GM18858 (cell line): ENCODE results near the gene ARHGEF33.

Source experiments
- ATAC-seq: cut with Tn5 transposase; IDR thresholded peaks from one replicate; pipeline ENCODE4 v1.9.1; 2021; ENCODE audit not compliant: unreplicated experiment

ARHGEF33 gene

DNA sequence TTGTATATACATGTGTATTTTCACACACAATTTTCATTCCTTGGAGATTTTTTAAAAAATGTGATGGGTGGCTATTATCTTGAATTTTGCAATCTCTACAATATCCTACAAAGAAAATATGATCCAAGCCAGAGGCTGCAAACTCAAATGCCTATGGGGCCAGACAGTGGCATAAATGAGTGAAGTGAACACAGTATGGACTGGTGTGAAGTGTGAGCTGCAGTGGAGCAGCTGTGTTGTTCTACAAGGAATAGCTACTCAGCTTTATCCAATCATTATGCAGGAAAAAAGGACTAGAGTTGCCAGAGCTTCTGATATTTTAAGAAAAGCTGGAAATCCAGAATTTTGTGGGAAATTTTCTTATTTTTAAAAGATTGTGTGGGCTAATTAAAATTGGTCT, 62.1 kb downstream of the ARHGEF33 start:
- no peak for ATAC-seq

DNA sequence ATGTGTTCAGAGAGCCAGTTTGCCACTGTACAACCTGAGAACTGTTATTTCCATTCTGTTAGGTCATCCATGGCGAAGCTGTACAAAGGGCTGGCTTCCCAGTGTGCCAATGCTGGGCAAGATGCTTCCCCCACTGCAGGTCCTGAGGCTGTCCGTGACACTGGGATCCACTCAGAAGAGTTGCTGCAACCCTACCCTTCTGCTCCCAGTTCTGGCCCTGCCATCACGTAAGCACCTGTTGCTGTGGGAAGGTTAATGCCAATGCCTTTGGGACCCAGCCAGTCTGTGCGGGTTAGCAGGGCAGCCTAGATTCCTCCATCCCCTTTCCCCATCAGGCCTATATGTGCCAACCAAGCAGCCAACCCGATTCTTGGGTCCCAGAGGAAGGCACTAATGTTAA, 68.3 kb downstream of the ARHGEF33 start:
- no peak for ATAC-seq

DNA sequence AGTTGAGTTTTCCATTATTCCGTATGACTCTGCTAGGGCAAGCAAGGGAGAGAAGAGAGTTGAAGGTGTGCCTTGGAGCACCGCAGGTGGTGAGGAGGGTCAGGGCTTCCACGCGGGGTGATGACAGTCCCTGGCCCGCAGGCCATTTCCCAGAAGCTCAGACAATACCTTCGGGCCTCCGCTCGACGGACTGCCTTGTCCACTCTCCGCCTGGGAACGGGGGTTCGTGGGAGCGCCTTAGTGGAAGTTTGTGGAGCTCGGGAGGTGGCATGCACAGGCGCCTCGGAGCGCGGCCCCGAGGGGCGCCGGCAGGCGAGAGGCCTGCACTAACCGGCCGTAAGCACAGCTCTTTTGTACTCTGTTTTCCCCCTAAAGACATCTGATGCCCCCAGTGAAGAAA, 69.8 kb downstream of the ARHGEF33 start:
- no peak for ATAC-seq

DNA sequence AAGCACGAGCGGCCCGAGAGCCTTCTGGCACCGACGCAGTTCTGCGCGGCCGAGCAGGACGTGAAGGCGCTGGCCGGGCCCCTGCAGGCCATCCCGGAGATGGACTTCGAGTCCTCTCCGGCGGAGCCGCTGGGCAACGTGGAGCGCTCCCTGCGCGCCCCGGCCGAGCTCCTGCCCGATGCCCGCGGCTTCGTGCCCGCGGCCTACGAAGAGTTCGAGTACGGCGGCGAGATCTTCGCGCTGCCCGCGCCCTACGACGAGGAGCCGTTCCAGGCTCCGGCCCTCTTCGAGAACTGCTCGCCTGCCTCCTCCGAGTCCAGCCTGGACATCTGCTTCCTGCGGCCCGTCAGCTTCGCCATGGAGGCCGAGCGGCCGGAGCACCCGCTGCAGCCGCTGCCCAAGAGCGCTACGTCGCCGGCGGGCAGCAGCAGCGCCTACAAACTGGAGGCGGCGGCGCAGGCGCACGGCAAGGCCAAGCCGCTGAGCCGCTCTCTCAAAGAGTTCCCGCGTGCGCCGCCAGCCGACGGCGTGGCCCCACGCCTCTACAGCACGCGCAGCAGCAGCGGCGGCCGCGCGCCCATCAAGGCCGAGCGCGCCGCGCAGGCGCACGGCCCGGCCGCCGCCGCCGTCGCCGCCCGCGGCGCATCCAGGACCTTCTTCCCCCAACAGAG, 70.4 kb downstream of the ARHGEF33 start:
- ATAC-seq, result peak; percentile 72

DNA sequence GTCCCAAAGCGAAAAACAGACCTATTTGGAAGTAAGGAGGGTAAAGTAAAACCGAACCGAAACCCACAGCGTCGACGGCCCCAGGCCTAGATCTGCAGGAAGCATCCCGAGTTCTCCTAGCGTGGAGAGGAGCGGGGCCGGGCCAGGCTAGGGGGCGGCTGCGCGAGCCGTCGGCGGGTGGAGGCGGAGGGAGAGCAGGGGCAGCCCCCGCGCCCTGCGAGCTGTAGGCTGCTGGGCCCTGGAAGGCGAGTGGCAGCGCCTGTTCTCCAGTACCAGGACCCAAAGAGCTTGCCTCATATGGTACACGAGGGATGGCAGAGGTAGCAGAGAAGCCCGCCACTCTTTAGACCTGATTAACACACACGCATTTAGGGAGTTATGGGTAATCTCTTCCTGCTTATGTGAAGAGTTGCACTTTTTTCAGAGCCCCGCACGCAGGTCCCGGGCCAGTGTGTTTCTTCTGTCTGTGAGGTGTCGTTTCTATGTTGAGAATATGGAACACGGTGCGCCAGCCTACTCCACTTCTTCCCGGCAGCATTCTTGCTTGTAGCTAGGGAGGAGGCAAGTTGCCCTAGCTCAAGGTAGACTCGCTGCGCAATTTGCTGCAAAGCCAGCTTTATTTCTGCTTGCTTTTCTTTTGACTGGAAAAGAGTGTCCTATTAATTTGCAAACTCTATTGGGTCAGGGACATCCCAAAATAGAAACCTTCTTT, 71.1 kb downstream of the ARHGEF33 start:
- peak; percentile 11 for ATAC-seq

DNA sequence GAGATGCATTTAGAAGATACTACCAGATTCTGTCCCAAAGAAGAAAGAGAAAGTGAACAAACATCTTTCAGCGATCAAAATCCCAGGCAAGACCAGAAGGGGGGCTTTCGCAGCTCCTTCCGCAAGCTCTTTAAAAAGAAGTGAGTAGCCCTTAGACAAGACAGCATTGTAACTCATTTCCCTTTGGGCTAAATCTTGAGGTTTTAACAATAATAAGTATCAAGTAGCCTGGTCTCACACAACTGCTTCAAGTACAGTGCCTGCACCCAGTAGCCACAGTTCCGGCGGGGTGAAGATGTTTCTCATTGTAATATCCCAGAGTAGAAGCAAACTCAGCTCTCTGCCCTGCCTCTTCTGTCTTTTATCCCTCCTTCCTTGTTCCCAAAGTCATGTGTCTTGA, 76.3 kb downstream of the ARHGEF33 start:
- ATAC-seq, result no peak

DNA sequence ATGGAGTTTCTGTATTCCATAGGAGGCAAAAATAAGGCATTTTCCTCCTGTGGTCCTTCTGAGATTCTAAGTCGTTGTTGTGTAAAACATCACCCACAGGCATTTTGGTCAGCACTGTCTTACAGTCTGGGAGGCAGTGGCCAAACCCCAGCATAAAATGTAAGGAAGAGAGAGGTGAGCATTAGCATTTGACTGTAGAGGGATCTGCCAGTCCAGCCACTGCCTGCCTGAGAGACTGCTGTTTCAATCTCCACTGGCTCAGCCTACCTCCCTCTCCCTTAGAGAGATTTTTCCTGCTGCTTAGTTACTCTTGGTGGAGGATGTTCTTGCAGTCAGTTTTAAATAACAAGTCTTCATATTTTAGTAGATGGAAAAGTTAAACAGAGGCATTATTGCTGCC, 77.0 kb downstream of the ARHGEF33 start:
- ATAC-seq, result no peak

DNA sequence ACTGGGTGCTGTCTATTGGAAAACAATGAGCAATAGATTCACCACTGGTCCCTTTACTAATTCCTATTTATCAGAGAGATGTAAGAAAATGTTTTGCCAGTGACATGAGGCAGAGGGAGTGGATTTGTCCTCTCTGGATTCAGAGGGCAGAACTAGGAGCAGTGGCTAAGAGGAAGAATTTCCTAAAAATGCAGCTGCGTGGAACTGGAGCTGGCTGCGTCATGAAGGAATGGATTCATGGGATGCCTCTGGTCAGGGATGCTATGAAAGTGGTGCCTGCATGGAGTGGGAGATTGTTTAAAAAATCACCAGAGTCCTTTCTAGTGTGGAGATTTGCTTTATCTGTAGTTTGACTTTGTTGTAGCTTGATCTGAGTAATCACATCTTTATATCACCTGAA, 78.3 kb downstream of the ARHGEF33 start:
- no peak for ATAC-seq

DNA sequence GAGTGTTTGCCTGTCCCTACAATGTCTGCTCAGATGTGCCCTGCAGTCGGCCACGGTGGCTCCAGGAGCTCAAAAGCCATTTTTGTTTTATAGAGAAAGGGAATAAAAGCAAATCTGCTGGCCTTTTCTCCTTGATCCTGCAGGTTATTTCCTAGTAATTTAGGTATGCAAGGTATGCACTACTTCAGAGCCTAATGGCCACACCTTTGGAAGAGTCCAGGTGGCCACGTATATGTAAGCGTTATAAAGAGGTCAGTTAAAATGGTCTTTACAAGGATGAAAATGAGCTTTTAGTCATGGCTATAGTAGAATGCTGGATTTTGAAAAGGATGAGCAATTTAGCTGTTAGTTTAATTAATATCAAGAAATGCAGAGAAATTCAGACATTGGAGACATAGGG, 81.7 kb downstream of the ARHGEF33 start:
- ATAC-seq, result no peak

DNA sequence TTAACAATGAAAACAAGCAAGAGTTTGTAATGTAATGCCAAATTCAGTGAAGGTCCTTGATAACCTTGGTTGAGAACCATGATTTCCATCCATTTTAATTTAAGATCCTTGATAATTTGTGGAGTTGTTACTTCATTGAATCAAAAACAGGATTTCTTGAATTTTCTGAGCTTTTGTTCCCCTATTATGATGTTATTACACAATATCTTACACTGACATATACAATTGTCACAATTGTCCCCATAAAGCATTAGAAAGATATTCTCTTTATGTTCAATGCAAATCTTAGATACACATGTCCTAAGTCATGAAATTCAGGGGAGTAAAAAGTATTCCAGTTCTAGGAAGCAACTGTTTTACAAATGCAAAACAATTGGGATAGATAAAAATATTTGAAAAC, 83.6 kb downstream of the ARHGEF33 start:
- no peak for ATAC-seq

DNA sequence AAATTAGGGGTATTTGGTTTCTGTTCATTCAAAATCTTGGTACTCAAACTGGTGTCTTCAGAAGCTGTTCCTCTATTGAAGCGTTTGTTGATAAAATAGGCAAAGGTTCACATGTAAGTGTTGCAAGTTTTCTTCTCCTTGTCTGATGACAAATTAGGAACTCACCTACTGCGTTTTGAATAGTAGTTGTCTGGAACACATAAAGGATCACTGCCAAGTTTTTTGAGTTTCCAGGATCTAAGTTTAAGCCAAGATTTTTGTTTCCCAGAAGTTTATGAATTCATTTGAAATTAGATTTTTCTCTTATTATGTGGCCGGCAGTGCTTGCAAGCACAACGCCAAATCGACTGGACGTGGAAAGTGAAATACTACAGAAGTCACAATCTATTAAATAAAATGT, 85.4 kb downstream of the ARHGEF33 start:
- no peak for ATAC-seq

DNA sequence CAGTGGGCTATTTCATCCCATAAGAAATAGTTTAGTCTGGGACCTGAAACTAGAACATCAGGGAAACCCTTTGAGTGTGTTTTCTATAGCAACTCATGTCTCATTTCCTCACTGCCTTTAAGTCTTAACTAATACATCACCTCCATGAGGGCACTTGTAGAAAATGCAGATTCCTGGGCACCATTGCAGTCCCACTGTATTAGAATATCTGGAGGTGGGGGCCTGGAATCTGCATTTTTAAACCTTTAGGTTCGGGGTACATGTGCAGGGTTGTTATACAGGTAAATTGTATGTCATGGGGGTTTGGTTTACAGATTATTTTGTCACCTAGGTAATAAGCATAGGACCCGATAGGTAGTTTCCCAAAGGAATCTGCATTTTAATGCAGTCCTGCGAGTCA, 87.4 kb downstream of the ARHGEF33 start:
- no peak for ATAC-seq

DNA sequence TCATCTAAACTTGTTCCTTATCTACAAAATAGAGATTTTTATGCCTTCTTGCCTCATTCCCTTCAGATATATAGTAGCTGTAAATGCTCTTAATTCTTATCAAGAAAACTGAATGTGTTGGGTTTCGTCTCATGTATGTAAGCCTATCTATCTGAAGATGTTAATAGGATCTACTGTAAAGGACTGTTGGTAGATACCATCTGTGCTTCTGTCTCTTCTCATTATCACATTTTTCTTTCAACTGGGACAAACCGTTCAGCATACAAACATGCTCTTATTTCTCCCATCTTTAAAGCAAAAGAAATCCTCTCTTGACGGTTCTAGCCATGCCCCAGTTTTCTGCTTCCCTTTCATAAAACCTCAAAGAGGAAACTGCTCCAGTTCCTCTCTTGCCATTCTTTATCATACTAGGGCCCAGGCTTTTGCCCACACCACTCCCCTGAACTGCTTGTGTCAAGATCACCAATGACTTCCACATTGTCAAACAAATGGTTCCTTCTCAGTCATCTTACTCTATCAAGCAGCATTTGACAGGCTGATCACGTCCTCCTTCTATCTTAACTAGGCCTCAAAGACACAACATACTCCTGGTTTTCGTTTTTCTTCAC, 88.7 kb downstream of the ARHGEF33 start:
- no peak for ATAC-seq

DNA sequence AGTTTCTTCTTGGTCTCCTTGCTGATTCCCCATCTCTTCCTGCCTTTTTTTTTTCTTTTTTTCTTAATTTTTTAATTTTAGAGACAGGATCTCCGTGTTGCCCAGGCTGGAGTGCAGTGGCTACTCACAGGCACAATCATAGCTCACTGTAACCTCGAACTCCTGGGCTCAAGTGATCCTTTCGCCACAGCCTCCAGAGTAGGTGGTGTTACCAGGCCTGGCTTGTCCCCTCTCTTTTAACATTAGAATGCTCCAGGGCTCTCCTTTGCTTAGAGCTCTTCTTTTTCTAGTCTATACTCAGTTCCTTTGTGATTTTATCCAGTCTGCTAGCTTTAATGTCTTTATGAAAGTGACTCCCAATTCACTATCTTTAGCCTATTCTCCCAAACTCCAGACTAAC, 89.2 kb downstream of the ARHGEF33 start:
- no peak for ATAC-seq

DNA sequence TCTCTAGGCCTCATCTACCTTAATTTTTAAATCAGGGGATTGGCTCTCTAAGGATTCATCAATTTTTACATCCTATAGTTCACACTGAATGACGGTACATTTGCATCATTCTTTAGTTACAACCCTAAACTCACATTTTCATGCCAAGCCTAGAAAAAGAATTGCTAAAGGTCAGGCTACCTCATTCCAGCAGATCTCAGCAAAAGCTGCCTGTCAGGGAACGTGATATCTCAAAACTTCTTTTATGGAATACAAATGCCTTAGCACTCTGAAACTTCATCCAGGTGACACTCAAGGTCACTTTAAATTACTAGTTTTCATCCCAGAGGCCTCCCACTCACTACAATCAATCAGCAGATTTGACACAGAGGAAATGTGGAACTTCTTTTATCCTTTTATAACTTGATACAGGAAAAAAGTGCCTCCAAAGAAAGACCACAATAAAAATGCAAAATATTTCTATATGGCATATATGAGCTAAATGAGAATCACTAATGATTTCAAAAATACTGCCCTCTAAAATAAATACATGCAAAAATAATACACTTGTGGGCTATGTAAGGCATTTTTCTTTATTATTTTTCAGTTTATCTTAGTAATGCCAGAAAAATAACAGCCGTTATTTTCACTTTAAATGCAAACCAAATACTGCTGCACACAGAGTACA, 91.5 kb downstream of the ARHGEF33 start:
- ATAC-seq, result no peak

DNA sequence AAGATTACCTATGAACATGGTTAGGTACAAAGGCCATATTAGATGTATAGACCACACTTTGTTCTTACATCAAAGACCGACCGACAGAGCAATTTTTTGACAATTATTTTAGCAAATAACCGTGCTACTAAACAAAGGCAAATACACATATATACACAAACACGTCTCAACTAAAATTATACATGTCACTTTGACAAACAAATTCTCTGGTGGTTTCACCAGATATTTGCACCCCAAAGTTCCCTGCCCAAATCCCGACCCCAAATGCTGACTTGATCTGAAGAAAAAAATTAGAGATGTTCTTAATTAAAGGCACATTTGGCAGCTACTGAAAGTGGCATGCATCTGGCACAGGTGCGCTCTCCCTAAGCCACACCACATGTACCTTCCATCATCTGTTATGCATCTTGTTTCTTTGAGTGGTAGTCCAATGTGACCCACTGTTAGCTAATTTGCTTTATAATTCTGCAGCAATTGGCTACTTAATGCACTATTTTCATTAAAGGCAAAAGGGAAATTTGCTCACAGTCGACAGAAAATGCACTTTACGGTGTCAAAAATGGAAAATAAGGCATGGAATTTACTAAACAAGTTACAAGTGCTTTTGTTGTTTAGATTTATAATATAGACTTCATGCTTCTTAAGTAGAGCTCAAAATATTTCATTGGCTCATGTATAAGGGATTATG, 92.1 kb downstream of the ARHGEF33 start:
- ATAC-seq, result no peak

DNA sequence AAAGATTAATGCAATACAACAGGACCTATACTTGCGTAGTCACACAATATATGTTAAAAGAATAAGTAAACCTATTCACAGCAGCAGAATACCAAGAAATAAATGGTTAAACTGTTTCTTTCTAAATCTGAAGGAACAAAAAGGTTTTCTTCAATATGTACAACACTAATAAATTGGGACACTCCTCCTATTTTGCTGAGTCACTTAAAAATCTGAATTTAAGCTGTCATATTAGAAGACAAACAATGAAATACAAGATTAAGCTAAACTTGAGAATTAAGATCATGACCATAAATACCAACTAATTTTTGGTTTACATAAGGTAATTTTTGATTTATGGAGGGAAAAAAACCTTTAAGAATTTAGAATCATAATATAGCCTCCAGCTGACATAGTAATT, 92.8 kb downstream of the ARHGEF33 start:
- no peak for ATAC-seq

DNA sequence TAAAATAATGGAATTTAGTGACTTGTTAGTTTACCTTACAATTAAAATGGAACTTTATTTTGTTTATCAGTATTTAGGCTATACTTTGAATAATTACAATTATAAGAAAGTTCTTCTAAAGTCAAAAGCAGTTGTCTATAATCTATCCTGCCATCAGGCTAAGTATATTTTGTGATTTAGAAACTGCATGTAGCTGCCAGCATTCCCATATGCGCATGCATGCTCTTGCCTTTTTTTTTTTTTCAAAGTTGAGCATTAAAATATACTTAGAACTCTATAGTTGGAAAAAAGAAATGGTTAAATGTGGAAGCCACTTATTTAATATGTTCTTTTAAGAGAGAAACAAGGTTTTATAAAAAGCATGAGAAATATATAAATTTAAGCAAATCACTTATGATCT, 99.0 kb downstream of the ARHGEF33 start:
- no peak for ATAC-seq

DNA sequence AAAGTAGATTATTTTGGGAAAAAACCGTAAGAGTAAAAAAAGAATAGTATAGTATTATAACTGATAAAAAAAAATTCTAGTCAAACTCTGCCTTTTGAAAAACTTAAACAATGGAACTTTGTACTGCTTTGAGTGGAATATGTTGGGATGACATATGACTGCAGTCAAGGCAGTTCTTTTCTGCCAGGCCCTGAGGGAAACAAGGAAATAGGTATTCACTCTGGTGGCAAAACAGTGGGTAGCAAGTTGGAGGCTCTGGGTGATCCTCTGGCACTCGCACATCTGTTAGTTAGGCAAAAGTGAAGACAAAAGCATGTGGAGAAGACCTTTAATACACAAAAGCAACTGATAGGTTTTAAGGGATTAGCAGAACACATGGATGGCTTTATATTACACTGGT, 102.2 kb downstream of the ARHGEF33 start:
- no peak for ATAC-seq

DNA sequence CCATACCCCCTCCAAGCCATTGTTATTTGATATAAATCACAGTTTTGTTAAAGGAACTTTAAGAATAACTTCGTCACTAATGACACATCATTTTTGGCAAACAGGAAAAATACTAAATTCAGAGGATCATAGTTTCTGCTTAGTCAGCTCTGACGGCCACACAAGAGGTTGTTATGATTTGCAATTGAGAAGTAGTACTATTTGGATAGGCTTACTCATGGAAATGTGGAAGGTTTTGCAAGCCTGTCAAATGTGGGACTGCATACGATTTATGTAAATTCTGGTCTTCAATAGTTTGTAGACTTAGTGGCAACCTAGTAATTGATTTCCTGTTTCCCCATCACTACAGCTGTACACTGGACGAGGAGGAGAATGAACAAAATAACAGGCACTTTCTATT, 108.1 kb downstream of the ARHGEF33 start:
- no peak for ATAC-seq

DNA sequence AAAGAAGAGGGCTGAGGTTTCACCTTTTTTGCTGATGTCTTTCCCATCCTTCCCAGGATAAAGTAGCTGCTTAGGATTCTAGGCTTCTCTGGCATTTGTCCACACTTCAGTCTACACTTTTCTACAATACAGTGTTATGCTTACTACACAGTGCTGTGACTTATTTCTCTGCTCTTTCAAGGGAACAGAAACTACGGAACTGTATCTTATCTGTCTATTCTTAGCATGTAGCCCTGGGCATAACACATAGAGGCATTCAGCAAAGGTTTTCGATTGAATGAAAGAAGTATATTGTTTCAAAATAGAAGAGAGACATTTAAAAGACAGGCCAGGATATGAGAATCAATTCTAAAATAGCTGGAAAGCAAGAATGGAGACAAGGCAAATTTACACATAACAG, 110.9 kb downstream of the ARHGEF33 start:
- no peak for ATAC-seq
